ENCODE measurements around the gene PSPN.

The PSPN gene

DNA sequence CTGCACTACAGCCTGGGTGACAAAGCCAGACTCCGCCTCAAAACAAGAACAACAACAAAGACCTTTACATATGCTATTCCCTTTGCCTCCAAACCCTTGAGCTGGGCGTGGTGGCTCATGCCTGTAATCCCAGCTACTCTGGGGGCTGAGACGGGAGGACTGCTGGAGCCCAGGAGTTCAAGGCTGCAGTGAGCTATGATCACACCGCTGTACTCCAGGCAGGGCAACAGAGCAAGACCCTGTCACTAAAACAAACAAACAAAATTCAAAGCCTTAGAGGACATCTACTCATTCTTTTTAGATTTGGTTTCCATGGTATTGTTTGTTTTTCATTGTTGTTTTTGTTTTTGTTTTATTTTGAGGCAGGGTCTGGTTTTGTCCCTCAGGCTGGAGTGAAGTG, 50.1 kb downstream of the PSPN start:
- DNase-seq (ENCODE audit: low read depth in 2 of 2), result no peak
